A549 (cell line): ENCODE results near the gene CAMSAP1. TPM values are rescaled to one million over a fixed set of nuclear protein-coding genes. Genes with fewer than 3 reads are reported as not detected.
A peak's percentile ranks its signal among the peaks of the same experiment; 100 is the strongest.

Source experiments
- ATAC-seq, 2 experiments: fragments of 200-7000 bp in 1 of 2; fragments of >200 bp in 1 of 2; cut with Nextera tagmentation in 1 of 2; cut with Tn5 transposase in 1 of 2; 3 replicates each; pipeline versions ENCODE4 v1.8.0 to v1.9.1; 2018 to 2020; ENCODE audit warnings: mild to moderate bottlenecking in 1 of 2, moderate library complexity in 1 of 2
- CTCF ChIA-PET: fragments of 300-600 bp; sonication (Branson Sonifier 250); formaldehyde crosslinking; extraction: SDS; loops from one replicate; lab custom pipeline; 2021; ENCODE audit warnings: antibody characterized with exemption, inconsistent platforms; lab: Yijun Ruan, JAX
- POLR2A ChIA-PET: fragments of 350-600 bp; formaldehyde crosslinking; extraction: SDS; loops from one replicate; lab custom pipeline; 2021; ENCODE audit warnings: antibody characterized with exemption, inconsistent platforms; lab: Yijun Ruan, JAX
- DNase-seq, 2 experiments: peaks; one replicate each; pipeline versions ENCODE4 v3.0.0 to v3.0.0-alpha.2; 2011 to 2016; ENCODE audit warnings: low read depth in 1 of 2, low spot score in 1 of 2
- FAIRE-seq: peaks from 2 replicates; lab custom pipeline; 2011; peaks lifted over from hg19 to GRCh38; lab: Jason Lieb, UNC
- H3K27ac ChIP-seq, 2 experiments: fragments of >200 bp; sonication (Bioruptor Twin); formaldehyde crosslinking; 3 replicates each; pipeline ENCODE4 v1.5.1; 2016 to 2017
- H3K4me1 ChIP-seq: fragments of >200 bp; sonication (Bioruptor Twin); formaldehyde crosslinking; 3 replicates; pipeline ENCODE4 v1.6.1; 2016
- H3K4me2 ChIP-seq: fragments of >200 bp; sonication (Bioruptor Twin); formaldehyde crosslinking; 3 replicates; pipeline ENCODE4 v1.6.1; 2016
- H3K4me3 ChIP-seq: fragments of >200 bp; sonication (Bioruptor Twin); formaldehyde crosslinking; 3 replicates; pipeline ENCODE4 v1.5.1; 2016
- H3K9me3 ChIP-seq: fragments of >200 bp; sonication (Bioruptor Twin); formaldehyde crosslinking; 3 replicates; pipeline ENCODE4 v1.6.1; 2016
- BCL3 ChIP-seq: fragments of >200 bp; sonication (Bioruptor Twin); formaldehyde crosslinking; IDR thresholded peaks from 3 replicates; pipeline ENCODE4 v1.6.1; 2016
- BHLHE40 ChIP-seq: IDR thresholded peaks from 2 replicates; pipeline ENCODE4 v1.6.1; 2012; ENCODE audit warnings: low read depth, low read length, inconsistent platforms
- CBX8 ChIP-seq: fragments of 200-600 bp; sonication (generic); IDR thresholded peaks from 2 replicates; pipeline ENCODE4 v1.6.1; 2016
- CEBPB ChIP-seq, 2 experiments: fragments of >200 bp in 1 of 2; sonication (Bioruptor Twin) in 1 of 2; formaldehyde crosslinking in 1 of 2; IDR thresholded peaks; 2 replicates each; pipeline ENCODE4 v1.6.1; 2012 to 2016
- CHD4 ChIP-seq: fragments of 200-600 bp; sonication (generic); IDR thresholded peaks from 2 replicates; pipeline ENCODE4 v1.6.1; 2016; ENCODE audit warnings: antibody characterized with exemption, mild to moderate bottlenecking, borderline replicate concordance
- EHF ChIP-seq: fragments of 250-450 bp; sonication (Bioruptor Pico); IDR thresholded peaks from 2 replicates; pipeline ENCODE4 v1.5.0; 2020; ENCODE audit warnings: mild to moderate bottlenecking
- EP300 ChIP-seq, 2 experiments: fragments of >200 bp; sonication (Bioruptor Twin); formaldehyde crosslinking; IDR thresholded peaks; 2 replicates in 1 of 2; 3 replicates in 1 of 2; pipeline ENCODE4 v1.6.1; 2016 to 2017
- FOSL2 ChIP-seq, 2 experiments: fragments of 450-650 bp in 1 of 2; fragments of >200 bp in 1 of 2; sonication (Bioruptor Twin) in 1 of 2; formaldehyde crosslinking; IDR thresholded peaks; 2 replicates each; pipeline versions ENCODE4 v1.5.0 to v1.6.1; 2016 to 2020; ENCODE audit warnings: mild to moderate bottlenecking in 1 of 2, moderate library complexity in 1 of 2
- HOXA7 ChIP-seq: fragments of 250-450 bp; sonication (Bioruptor Pico); IDR thresholded peaks from 2 replicates; pipeline ENCODE4 v1.5.0; 2020; ENCODE audit warnings: mild to moderate bottlenecking, moderate library complexity
- HOXB13 ChIP-seq: fragments of 250-450 bp; sonication (Bioruptor Pico); IDR thresholded peaks from 2 replicates; pipeline ENCODE4 v1.5.0; 2020; ENCODE audit warnings: low read depth, mild to moderate bottlenecking, moderate library complexity
- HOXB5 ChIP-seq: fragments of 250-450 bp; sonication (Bioruptor Pico); IDR thresholded peaks from 2 replicates; pipeline ENCODE4 v1.5.0; 2020; ENCODE audit warnings: mild to moderate bottlenecking, moderate library complexity
- MAFK ChIP-seq: fragments of 450-650 bp; IDR thresholded peaks from 2 replicates; pipeline ENCODE4 v1.6.1; 2014; ENCODE audit not compliant: partially characterized antibody
- NFE2L2 ChIP-seq: fragments of 150-350 bp; conservative IDR thresholded peaks from 2 replicates; pipeline ENCODE4 v1.6.1; 2014; ENCODE audit warnings: low read length
- NR3C1 ChIP-seq: fragments of >200 bp; sonication (Bioruptor Twin); formaldehyde crosslinking; IDR thresholded peaks from 3 replicates; pipeline ENCODE4 v1.6.1; 2017
- PBX3 ChIP-seq: IDR thresholded peaks from 2 replicates; pipeline ENCODE4 v1.6.1; 2012
- RARB ChIP-seq: fragments of 250-450 bp; sonication (Bioruptor Pico); IDR thresholded peaks from 2 replicates; pipeline ENCODE4 v1.8.0; 2021; ENCODE audit warnings: mild to moderate bottlenecking, moderate library complexity
- RFX5 ChIP-seq: fragments of 450-650 bp; IDR thresholded peaks from 2 replicates; pipeline ENCODE4 v1.7.1; 2014; ENCODE audit warnings: antibody characterized with exemption, mild to moderate bottlenecking, moderate library complexity
- RNF2 ChIP-seq: fragments of 200-600 bp; sonication (generic); IDR thresholded peaks from 2 replicates; pipeline ENCODE4 v1.6.1; 2016; ENCODE audit warnings: low read depth, mild to moderate bottlenecking, antibody characterized with exemption, moderate library complexity, borderline replicate concordance
- SMC3 ChIP-seq: fragments of >200 bp; sonication (Bioruptor Twin); formaldehyde crosslinking; IDR thresholded peaks from 3 replicates; pipeline ENCODE4 v1.6.1; 2018; ENCODE audit warnings: inconsistent platforms
- SREBF2 ChIP-seq: fragments of 450-650 bp; IDR thresholded peaks from 2 replicates; pipeline ENCODE4 v1.6.1; 2014; ENCODE audit warnings: mild to moderate bottlenecking, moderate library complexity
- TP53 ChIP-seq: fragments of 250-450 bp; sonication (Bioruptor Pico); IDR thresholded peaks from 2 replicates; pipeline ENCODE4 v1.5.0; 2021; ENCODE audit warnings: mild to moderate bottlenecking, moderate library complexity
- USF2 ChIP-seq: fragments of 450-650 bp; IDR thresholded peaks from 2 replicates; pipeline ENCODE4 v1.6.1; 2014; ENCODE audit warnings: antibody characterized with exemption
- WGBS: methylation state at CpG from one replicate; pipeline ENCODE4 v1.1.6; 2017; ENCODE audit errors: missing lambda C conversion rate; 5-methylcytosine and 5-hydroxymethylcytosine counted together
- polyA plus RNA-seq, 4 experiments: library from polyadenylated mRNA; depleted of rRNA in 3 of 4; stranded (reverse); fragments of >200 nt; fragmentation: RNase III in 1 of 4; extraction: RNeasy Plus Mini Kit Qiagen cat#74134 plus additional on column Dnase treatment in 1 of 4; gene quantifications; 2 replicates in 3 of 4; 3 replicates in 1 of 4; pipeline ENCODE4 v1.2.3, GENCODE V29; 2011 to 2017

The CAMSAP1 gene
- polyA plus RNA-seq, 2 of the 4 experiments (the other 2 are of a cell fraction) = 8.6 to 15.0 TPM

GRCh38 chr9:135905380-135906258, 1.7 kb downstream of the CAMSAP1 start:
- Histone ChIP-seq H3K9me3 (peaks cover 19% of the 10 kb centered on the region), H3K4me3 (peak overlapping the region; percentile 66), H3K4me2 (peak overlapping the region; percentile 86), H3K27ac (peak overlapping the region in 1 of 2 experiments; percentile 93; a peak in 2 of 6 replicates), H3K4me1 (peaks cover 22% of the 10 kb centered on the region)
- POLR2A ChIA-PET = no interaction called here
- FAIRE-seq (no peak), DNase-seq (no peak), ATAC-seq (0 out of 6 replicates have a peak, but pooled peaks of 1 of the 2 experiments have one; percentile 18)
- CTCF ChIA-PET = interaction anchor here (0.8 to 1.0 kb wide), 2 partner anchors 8 to 9 kb away, joined by 3 read pairs; no protein-coding TSS in a partner anchor
- no peak for TF ChIP-seq CBX8
- no peak for TF ChIP-seq NR3C1
- TF ChIP-seq MAFK = peak; percentile 93
- no peak for TF ChIP-seq BHLHE40
- 70% methylated on average over 23 of the region's 23 CpGs for WGBS

GRCh38 chr9:135903786-135904520, 3.4 kb downstream of the CAMSAP1 start:
- FAIRE-seq = no peak
- peaks cover 22% of the 10 kb centered on the region for H3K4me1 ChIP-seq
- no peak for TF ChIP-seq USF2
- no peak for TF ChIP-seq PBX3
- TF ChIP-seq HOXB5 (CRISPR knock-in tag) = no peak
- TF ChIP-seq BCL3 = no peak
- no peak for TF ChIP-seq RFX5
- no peak for TF ChIP-seq EHF
- TF ChIP-seq FOSL2 (IDR thresholded peaks at IDR 0.05) = no peak
- no peak for TF ChIP-seq FOSL2 (CRISPR knock-in tag; IDR thresholded peaks at IDR 0.05)
- no peak for TF ChIP-seq CHD4
- no peak for TF ChIP-seq CEBPB (IDR thresholded peaks at IDR 0.05)
- no peak for TF ChIP-seq RARB (CRISPR knock-in tag)
- TF ChIP-seq HOXB13 (CRISPR knock-in tag) = no peak
- TF ChIP-seq SREBF2 = no peak
- TF ChIP-seq HOXA7 (CRISPR knock-in tag) = no peak
- no peak for TF ChIP-seq TP53
- no peak for TF ChIP-seq RNF2
- TF ChIP-seq EP300 (IDR thresholded peaks at IDR 0.05) = no peak
- TF ChIP-seq SMC3 = no peak
- no peak for TF ChIP-seq NFE2L2
- 96% methylated on average over 16 of the region's 16 CpGs for WGBS
- peaks cover 11% of the 10 kb centered on the region for H3K9me3 ChIP-seq
- CTCF ChIA-PET = no interaction called here
- no peak overlapping the region for H3K4me3 ChIP-seq
- no peak for DNase-seq
- no peak overlapping the region for H3K27ac ChIP-seq
- no peak overlapping the region for H3K4me2 ChIP-seq
- POLR2A ChIA-PET = no interaction called here
- ATAC-seq = no peak
